Measurements from ENCODE around the gene CMAS.

CMAS gene

GRCh38 chr12:22043943-22044342, 2.1 kb upstream of the CMAS start:
- CTCF ChIA-PET, result no interaction called here
- POLR2A ChIA-PET, result no interaction called here
- H3K4me3 ChIP-seq (ENCODE audit: low read depth, low read length), result no peak overlapping the region
- TF ChIP-seq CTCF (IDR thresholded peaks at IDR 0.05; ENCODE audit: insufficient read depth, low read length, missing control alignments), result no peak
- no peak for DNase-seq (ENCODE audit: low read depth, low spot score)

GRCh38 chr12:22044391-22044790, 1.6 kb upstream of the CMAS start:
- no peak for TF ChIP-seq CTCF (IDR thresholded peaks at IDR 0.05; ENCODE audit: insufficient read depth, low read length, missing control alignments)

GRCh38 chr12:22046968-22047390, 961 bp downstream of the CMAS start:
- no peak for DNase-seq (ENCODE audit: low read depth, low spot score)
- POLR2A ChIA-PET, result interaction anchor here (1.1 kb wide), 1 partner anchor 415 kb away, joined by 4 read pairs; no protein-coding TSS in a partner anchor
- TF ChIP-seq CTCF (IDR thresholded peaks at IDR 0.05; ENCODE audit: insufficient read depth, low read length, missing control alignments), result no peak
- CTCF ChIA-PET, result interaction anchor here (0.8 to 1.3 kb wide), 3 partner anchors 10 to 349 kb away, joined by 3 to 4 read pairs (median 4); no protein-coding TSS in a partner anchor
- H3K4me3 ChIP-seq (ENCODE audit: low read depth, low read length), result peak overlapping the region; percentile 82

More at GRCh38 chr12:22044391-22044790, 1.6 kb upstream of the CMAS start:
- no peak for DNase-seq (ENCODE audit: low read depth, low spot score)
- CTCF ChIA-PET, result no interaction called here
- POLR2A ChIA-PET, result no interaction called here
- no peak overlapping the region for H3K4me3 ChIP-seq (ENCODE audit: low read depth, low read length)

GRCh38 chr12:22047494-22047893, 1.5 kb downstream of the CMAS start:
- DNase-seq (ENCODE audit: low read depth, low spot score), result no peak
- ChIA-PET CTCF (interaction anchor here (0.8 to 1.3 kb wide), 2 partner anchors 10 to 348 kb away, joined by 3 to 4 read pairs; no protein-coding TSS in a partner anchor), POLR2A (no interaction called here)
- no peak for TF ChIP-seq CTCF (IDR thresholded peaks at IDR 0.05; ENCODE audit: insufficient read depth, low read length, missing control alignments)
- no peak overlapping the region for H3K4me3 ChIP-seq (ENCODE audit: low read depth, low read length)

- TF ChIP-seq CTCF (IDR thresholded peaks at IDR 0.05; ENCODE audit: insufficient read depth, low read length, missing control alignments), result no peak
- ChIA-PET CTCF (no interaction called here), POLR2A (no interaction called here)
- no peak overlapping the region for H3K4me3 ChIP-seq (ENCODE audit: low read depth, low read length)
- no peak for DNase-seq (ENCODE audit: low read depth, low spot score)
These were observed 2.5 kb downstream of the CMAS start for GRCh38 chr12:22048351-22049041.

GRCh38 chr12:22050078-22050477, 4.1 kb downstream of the CMAS start:
- H3K4me3 ChIP-seq (ENCODE audit: low read depth, low read length), result no peak overlapping the region
- ChIA-PET POLR2A (no interaction called here), CTCF (no interaction called here)
- no peak for TF ChIP-seq CTCF (IDR thresholded peaks at IDR 0.05; ENCODE audit: insufficient read depth, low read length, missing control alignments)
- no peak for DNase-seq (ENCODE audit: low read depth, low spot score)

All from AG04449 (cell line).